CD4-positive, alpha-beta T cell treated with Interleukin-21 for 1 hour (primary cell): Measurements from ENCODE around the gene CR2.
"Not testable (repeated sequence)": the region's sequence is repeated elsewhere in the genome, so short reads cannot be mapped to it uniquely, and the experiment has no call there.

Experiments used
- DNase-seq: peaks from one replicate; pipeline ENCODE4 v3.0.0-alpha.2; 2020

CR2 gene

GRCh38 chr1:207516729-207517128, 62.6 kb downstream of the CR2 start:
- no peak for DNase-seq

- DNase-seq, result no peak
Measured at GRCh38 chr1:207518608-207519236, 64.6 kb downstream of the CR2 start.

- no peak for DNase-seq
Measured at GRCh38 chr1:207519505-207520399, 65.6 kb downstream of the CR2 start.

- DNase-seq, result not testable (repeated sequence)
Measured at GRCh38 chr1:207520400-207521345, 66.5 kb downstream of the CR2 start.

GRCh38 chr1:207525239-207525638, 71.1 kb downstream of the CR2 start:
- DNase-seq, result not testable (repeated sequence)

GRCh38 chr1:207528401-207528800, 74.3 kb downstream of the CR2 start:
- not testable (repeated sequence) for DNase-seq

GRCh38 chr1:207536263-207536662, 82.1 kb downstream of the CR2 start:
- not testable (repeated sequence) for DNase-seq
